ENCODE measurements around the gene CSNK1D. TPM values are rescaled to one million over a fixed set of nuclear protein-coding genes. Genes with fewer than 3 reads are reported as not detected.

CSNK1D gene
- total and polyA plus RNA-seq, 2 donors (not counting 1 experiment from before 2014, with no cell fraction given) = 196 to 241 TPM

DNA sequence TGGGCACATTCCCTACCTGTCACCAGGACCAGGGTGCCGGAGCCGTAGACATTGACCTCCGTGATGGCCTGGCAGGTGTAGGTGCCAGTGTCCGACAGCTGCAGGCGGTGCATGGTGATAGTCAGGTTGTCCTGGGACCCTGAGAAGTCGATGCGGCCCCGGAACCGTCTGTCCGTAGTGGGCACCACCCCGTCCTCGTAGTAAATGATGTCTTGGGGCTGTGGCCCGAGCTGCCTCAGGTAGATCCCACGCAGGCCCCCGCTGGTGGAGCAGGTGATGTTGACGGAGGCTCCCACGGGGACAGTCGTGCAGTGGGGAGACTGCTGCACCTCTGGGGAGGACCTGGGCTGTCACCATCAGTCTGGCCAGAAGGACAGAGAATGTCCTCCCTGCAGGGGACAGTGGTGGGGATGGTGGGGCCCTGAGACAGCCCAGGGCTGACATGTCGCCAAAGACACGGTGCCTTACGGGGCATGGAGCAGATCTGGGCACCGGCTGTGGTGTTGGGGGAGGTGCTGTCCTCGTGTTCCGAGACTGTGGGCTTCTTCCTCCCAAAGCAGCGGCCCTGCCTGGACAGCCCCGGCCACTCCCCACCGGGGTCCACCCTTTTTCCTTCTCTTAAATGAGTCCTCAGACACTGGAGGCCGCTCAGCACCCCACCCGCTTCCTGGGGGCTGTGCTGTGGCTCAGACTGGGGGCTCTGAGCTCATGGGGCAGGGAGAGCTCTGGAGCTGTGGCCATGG is 43.3 kb upstream of the CSNK1D start:
- peaks cover 0 to 32% (median 11%) of the 10 kb centered on the region in 4 experiments for H3K27me3 ChIP-seq (replicated peaks in 1 of 4; ENCODE audit: control extremely low read depth in 1 of 4, control insufficient read depth in 3 of 4, insufficient read depth in 4 of 4, low read length in 3 of 4)
- no peak overlapping the region for H3K27ac Mint-ChIP-seq
- peaks cover 26 to 33% of the 10 kb centered on the region in 2 donors for H3K4me1 ChIP-seq (ENCODE audit: control insufficient read depth in 2 of 2, insufficient read depth in 2 of 2, low read length in 2 of 2)
- no peak for ATAC-seq (ENCODE audit: low read depth)
- intact Hi-C loops (cut with micrococcal nuclease) = no loop called here
- H3K4me3 Mint-ChIP-seq = no peak overlapping the region
- H3K4me2 ChIP-seq (replicated peaks; ENCODE audit: low read depth, low read length, poor library complexity, severe bottlenecking) = no peak overlapping the region
- no peak for DNase-seq
- peaks cover 0 to 29% (median 0%) of the 10 kb centered on the region in 3 donors for H3K9me3 ChIP-seq (ENCODE audit: control extremely low read depth in 1 of 3, control insufficient read depth in 2 of 3, insufficient read depth in 1 of 3, low read length in 2 of 3)
- peaks cover 16% of the 10 kb centered on the region for H3K27me3 Mint-ChIP-seq
- no peak overlapping the region for H2AFZ ChIP-seq (ENCODE audit: insufficient read depth, low read depth, low read length, poor library complexity, severe bottlenecking)
- CTCF ChIA-PET = interaction anchor here (0.9 to 2.2 kb wide), 6 partner anchors 16 to 111 kb away, joined by 3 to 8 read pairs (median 4); no protein-coding TSS in a partner anchor
- H3K4me1 Mint-ChIP-seq = peaks cover 18% of the 10 kb centered on the region
- no peaks in the 10 kb centered on the region for H4K20me1 ChIP-seq (ENCODE audit: control insufficient read depth, insufficient read depth, low read length, poor library complexity, severe bottlenecking)
- 89% methylated on average over 29 of the region's 29 CpGs for WGBS (ENCODE audit: insufficient coverage)
- no peak overlapping the region for H3K9ac ChIP-seq (ENCODE audit: low read length)
- H3K9me3 Mint-ChIP-seq (ENCODE audit: insufficient read depth) = no peaks in the 10 kb centered on the region
- no peaks in the 10 kb centered on the region for H3K36me3 ChIP-seq (replicated peaks in 1 of 2; ENCODE audit: control extremely low read depth in 1 of 2, control insufficient read depth in 1 of 2, extremely low read depth in 1 of 2, insufficient read depth in 2 of 2, low read length in 1 of 2)
- no peak overlapping the region for H3K4me3 ChIP-seq (ENCODE audit: control extremely low read depth in 1 of 5, extremely low read depth in 1 of 5, insufficient read depth in 1 of 5, low read depth in 2 of 5, low read length in 4 of 5)
- POLR2A ChIA-PET = no interaction called here
- no peaks in the 10 kb centered on the region for H3K79me2 ChIP-seq (ENCODE audit: control insufficient read depth, insufficient read depth, low read length)
- TF ChIP-seq, protein P1, sequence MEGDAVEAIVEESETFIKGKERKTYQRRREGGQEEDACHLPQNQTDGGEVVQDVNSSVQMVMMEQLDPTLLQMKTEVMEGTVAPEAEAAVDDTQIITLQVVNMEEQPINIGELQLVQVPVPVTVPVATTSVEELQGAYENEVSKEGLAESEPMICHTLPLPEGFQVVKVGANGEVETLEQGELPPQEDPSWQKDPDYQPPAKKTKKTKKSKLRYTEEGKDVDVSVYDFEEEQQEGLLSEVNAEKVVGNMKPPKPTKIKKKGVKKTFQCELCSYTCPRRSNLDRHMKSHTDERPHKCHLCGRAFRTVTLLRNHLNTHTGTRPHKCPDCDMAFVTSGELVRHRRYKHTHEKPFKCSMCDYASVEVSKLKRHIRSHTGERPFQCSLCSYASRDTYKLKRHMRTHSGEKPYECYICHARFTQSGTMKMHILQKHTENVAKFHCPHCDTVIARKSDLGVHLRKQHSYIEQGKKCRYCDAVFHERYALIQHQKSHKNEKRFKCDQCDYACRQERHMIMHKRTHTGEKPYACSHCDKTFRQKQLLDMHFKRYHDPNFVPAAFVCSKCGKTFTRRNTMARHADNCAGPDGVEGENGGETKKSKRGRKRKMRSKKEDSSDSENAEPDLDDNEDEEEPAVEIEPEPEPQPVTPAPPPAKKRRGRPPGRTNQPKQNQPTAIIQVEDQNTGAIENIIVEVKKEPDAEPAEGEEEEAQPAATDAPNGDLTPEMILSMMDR (IDR thresholded peaks at IDR 0.05) = no peak
- no peak for TF ChIP-seq EZH2 (IDR thresholded peaks at IDR 0.05; ENCODE audit: borderline replicate concordance, insufficient read depth, low read depth, low read length, poor library complexity, severe bottlenecking)
- no peak overlapping the region for H3K27ac ChIP-seq (ENCODE audit: low read length in 2 of 2)

DNA sequence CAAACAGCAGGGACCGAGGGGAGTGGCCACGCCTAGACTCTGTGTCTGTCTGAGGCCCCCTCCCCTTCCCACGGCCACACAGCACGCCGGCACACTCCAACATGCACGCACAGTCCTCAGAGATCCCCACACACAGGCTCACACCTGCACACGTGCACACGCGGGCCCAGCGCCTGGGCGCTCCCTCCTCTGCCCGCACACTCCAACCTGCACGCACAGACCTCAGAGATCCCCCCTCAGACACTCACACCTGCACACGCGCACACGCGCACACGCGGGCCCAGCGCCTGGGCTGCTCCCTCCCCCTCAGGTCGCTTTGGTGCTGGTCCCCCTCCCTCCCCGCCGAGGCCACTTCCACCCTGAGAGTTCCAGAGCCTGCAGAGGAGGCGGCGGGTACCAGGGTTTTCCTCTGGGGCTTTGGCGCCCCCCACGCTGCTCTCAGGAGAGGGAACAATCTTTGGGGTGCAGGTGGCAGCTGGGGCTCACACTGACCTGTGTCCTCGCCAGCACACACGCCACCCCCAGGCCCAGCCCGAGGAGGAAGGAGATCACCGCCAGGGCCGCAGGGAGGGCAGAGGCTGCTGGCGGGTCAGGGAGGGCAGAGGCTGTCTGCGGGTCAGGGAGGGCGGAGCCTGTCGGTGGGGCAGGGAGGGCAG is 42.3 kb upstream of the CSNK1D start:
- Histone ChIP-seq H3K79me2 (ENCODE audit: control insufficient read depth, insufficient read depth, low read length) (no peaks in the 10 kb centered on the region), H3K4me3 (ENCODE audit: control extremely low read depth in 1 of 5, extremely low read depth in 1 of 5, insufficient read depth in 1 of 5, low read depth in 2 of 5, low read length in 4 of 5) (no peak overlapping the region), H3K36me3 (replicated peaks in 1 of 2; ENCODE audit: control extremely low read depth in 1 of 2, control insufficient read depth in 1 of 2, extremely low read depth in 1 of 2, insufficient read depth in 2 of 2, low read length in 1 of 2) (no peaks in the 10 kb centered on the region), H3K27me3 (replicated peaks in 1 of 4; ENCODE audit: control extremely low read depth in 1 of 4, control insufficient read depth in 3 of 4, insufficient read depth in 4 of 4, low read length in 3 of 4) (peaks cover 0 to 28% (median 10%) of the 10 kb centered on the region in 4 experiments), H3K9ac (ENCODE audit: low read length) (no peak overlapping the region), H3K4me2 (replicated peaks; ENCODE audit: low read depth, low read length, poor library complexity, severe bottlenecking) (peak overlapping the region; percentile 58), H2AFZ (ENCODE audit: insufficient read depth, low read depth, low read length, poor library complexity, severe bottlenecking) (peak overlapping the region; percentile 43), H3K9me3 (ENCODE audit: control extremely low read depth in 1 of 3, control insufficient read depth in 2 of 3, insufficient read depth in 1 of 3, low read length in 2 of 3) (peaks cover 0 to 29% (median 0%) of the 10 kb centered on the region in 3 donors), H3K4me1 (ENCODE audit: control insufficient read depth in 2 of 2, insufficient read depth in 2 of 2, low read length in 2 of 2) (peaks cover 18 to 25% of the 10 kb centered on the region in 2 donors), H3K27ac (ENCODE audit: low read length in 2 of 2) (no peak overlapping the region), H4K20me1 (ENCODE audit: control insufficient read depth, insufficient read depth, low read length, poor library complexity, severe bottlenecking) (no peaks in the 10 kb centered on the region)
- POLR2A ChIA-PET = no interaction called here
- WGBS (ENCODE audit: insufficient coverage) = 7% methylated on average over 36 of the region's 36 CpGs
- intact Hi-C loops (cut with micrococcal nuclease) = no loop called here
- Mint-ChIP-seq H3K9me3 (ENCODE audit: insufficient read depth) (no peaks in the 10 kb centered on the region), H3K27me3 (peaks cover 19% of the 10 kb centered on the region), H3K4me3 (peak overlapping the region; percentile 66), H3K4me1 (peaks cover 15% of the 10 kb centered on the region), H3K27ac (peak overlapping the region; percentile 43)
- peak; percentile 44 for DNase-seq
- CTCF ChIA-PET = interaction anchor here (1.2 to 2.2 kb wide), 2 partner anchors 17 to 107 kb away, joined by 3 to 8 read pairs; no protein-coding TSS in a partner anchor
- ATAC-seq (ENCODE audit: low read depth) = peak; percentile 57
- no peak for TF ChIP-seq EZH2 (IDR thresholded peaks at IDR 0.05; ENCODE audit: borderline replicate concordance, insufficient read depth, low read depth, low read length, poor library complexity, severe bottlenecking)
- TF ChIP-seq, protein P1 (IDR thresholded peaks at IDR 0.05) = no peak

Data from B cell (primary cell).